K562 (cell line): Measurements from ENCODE around the gene VCAN. TPM values are rescaled to one million over a fixed set of nuclear protein-coding genes. Genes with fewer than 3 reads are reported as not detected.

ENCODE experiments used
- ATAC-seq: fragments of 200-7000 bp; cut with Tn5 transposase; 3 replicates; pipeline ENCODE4 v1.9.1; 2020; ENCODE audit warnings: moderate library complexity
- BruUV-seq: library from RNA; stranded (reverse); fragments of 400-500 nt; replicated peaks from 2 replicates; lab custom pipeline; 2021; lab: Mats Ljungman, UMichigan
- CTCF ChIA-PET: fragments of 300-600 bp; formaldehyde crosslinking; extraction: SDS; loops from one replicate; lab custom pipeline; 2021; ENCODE audit warnings: low intra/inter-chr PET ratio; lab: Yijun Ruan, JAX
- POLR2A ChIA-PET: fragments of 300-600, 350-650 bp; sonication (Branson Sonifier 250); formaldehyde crosslinking; extraction: SDS; loops from one replicate; lab custom pipeline; 2021; ENCODE audit warnings: antibody characterized with exemption, inconsistent platforms; lab: Yijun Ruan, JAX
- DNase-seq, 4 experiments: peaks; one replicate each; pipeline versions ENCODE4 v3.0.0 to v3.0.0-alpha.2; 2011 to 2018; ENCODE audit warnings: low spot score in 3 of 4, mixed read lengths in 3 of 4; ENCODE audit errors: extremely low read depth in 1 of 4
- FAIRE-seq: peaks from 2 replicates; lab custom pipeline; 2011; peaks lifted over from hg19 to GRCh38; lab: Jason Lieb, UNC
- H2AFZ ChIP-seq: 2 replicates; pipeline ENCODE4 v1.6.0; 2011; ENCODE audit warnings: low read depth, low read length, control low read depth, inconsistent platforms
- H3K27ac ChIP-seq: fragments of 200-600 bp; 3 replicates; pipeline ENCODE4 v1.8.0; 2011; ENCODE audit warnings: low read depth, mild to moderate bottlenecking, control low read depth, inconsistent platforms, low read length, moderate library complexity, mixed read lengths; ENCODE audit errors: extremely low read depth
- H3K27me3 ChIP-seq, 2 experiments: fragments of 300-600 bp in 1 of 2; 2 replicates in 1 of 2; 3 replicates in 1 of 2; pipeline versions ENCODE4 v1.6.0 to v1.8.0; 2011; ENCODE audit warnings: inconsistent platforms in 2 of 2, low read length in 2 of 2, mild to moderate bottlenecking in 1 of 2, mixed read lengths in 1 of 2, moderate library complexity in 1 of 2; ENCODE audit not compliant: control insufficient read depth in 2 of 2, insufficient read depth in 2 of 2
- H3K36me3 ChIP-seq: fragments of 300-600 bp; 3 replicates; pipeline ENCODE4 v1.8.0; 2011; ENCODE audit warnings: mild to moderate bottlenecking, low read length, inconsistent platforms; ENCODE audit not compliant: control insufficient read depth, insufficient read depth
- H3K4me1 ChIP-seq, 2 experiments: fragments of 200-600 bp in 1 of 2; replicated peaks in 1 of 2; 2 replicates in 1 of 2; 3 replicates in 1 of 2; pipeline versions ENCODE4 v1.5.1 to v1.8.0; 2011; ENCODE audit warnings: inconsistent platforms in 2 of 2, low read length in 2 of 2, mild to moderate bottlenecking in 1 of 2, mixed read lengths in 1 of 2, moderate library complexity in 1 of 2; ENCODE audit not compliant: control insufficient read depth in 2 of 2, insufficient read depth in 2 of 2
- H3K4me2 ChIP-seq: 2 replicates; pipeline ENCODE4 v1.6.1; 2011; ENCODE audit warnings: low read length, control low read depth, inconsistent platforms, mixed read lengths; ENCODE audit not compliant: insufficient read depth
- H3K4me3 ChIP-seq: fragments of 200-600 bp; sonication (generic), shearing (Covaris generic); 2 replicates; pipeline ENCODE4 v1.5.1; 2016; ENCODE audit warnings: control low read depth, inconsistent platforms
- H3K79me2 ChIP-seq: fragments of 200-600 bp; 3 replicates; pipeline ENCODE4 v1.8.0; 2011; ENCODE audit warnings: low read length, inconsistent platforms; ENCODE audit not compliant: control insufficient read depth, insufficient read depth
- H3K9ac ChIP-seq, 2 experiments: 2 replicates each; pipeline versions ENCODE4 v1.6.0 to v1.6.1; 2011; ENCODE audit warnings: low read depth in 2 of 2, low read length in 2 of 2, control low read depth in 1 of 2, inconsistent platforms in 1 of 2, mild to moderate bottlenecking in 1 of 2, mixed read lengths in 1 of 2; ENCODE audit not compliant: insufficient read depth in 1 of 2
- H3K9me1 ChIP-seq: one replicate; pipeline ENCODE4 v1.6.0; 2011; ENCODE audit warnings: inconsistent platforms, mild to moderate bottlenecking, low read length, moderate library complexity; ENCODE audit not compliant: control insufficient read depth, insufficient read depth
- H3K9me3 ChIP-seq: replicated peaks from 2 replicates; pipeline ENCODE4 v1.5.1; 2011; ENCODE audit warnings: low read depth, low read length, inconsistent platforms; ENCODE audit not compliant: control insufficient read depth, insufficient read depth
- H4K20me1 ChIP-seq: replicated peaks from 2 replicates; pipeline ENCODE4 v1.6.1; 2011; ENCODE audit warnings: low read length, inconsistent platforms, mixed read lengths; ENCODE audit not compliant: control insufficient read depth, insufficient read depth
- ARNT ChIP-seq, 2 experiments: fragments of 450-650 bp; IDR thresholded peaks; 2 replicates each; pipeline ENCODE4 v1.6.1; 2016; ENCODE audit warnings: mild to moderate bottlenecking in 1 of 2
- CHCHD3 ChIP-seq: fragments of 250-450 bp; sonication (Bioruptor Pico); IDR thresholded peaks from 2 replicates; pipeline ENCODE4 v2.1.2; 2022; ENCODE audit warnings: mild to moderate bottlenecking
- POLR2AphosphoS2 ChIP-seq: IDR thresholded peaks from 2 replicates; pipeline ENCODE4 v1.6.1; 2012; ENCODE audit warnings: low read length, improper control_type of control experiment
- RBM34 ChIP-seq: fragments of 200-400 bp; formaldehyde crosslinking; IDR thresholded peaks from 2 replicates; pipeline ENCODE4 v1.6.1; 2018; ENCODE audit warnings: low read length, borderline replicate concordance; ENCODE audit not compliant: insufficient read depth
- ZNF212 ChIP-seq: fragments of 450-650 bp; formaldehyde crosslinking; IDR thresholded peaks from 2 replicates; pipeline ENCODE4 v1.4.0; 2020; ENCODE audit warnings: mild to moderate bottlenecking
- WGBS: fragments of 100-300 bp; shearing (Covaris generic); methylation state at CpG from one replicate; pipeline ENCODE4 v1.1.6; 2016; ENCODE audit warnings: low coverage, mixed read lengths; ENCODE audit not compliant: insufficient coverage; ENCODE audit errors: missing lambda C conversion rate; 5-methylcytosine and 5-hydroxymethylcytosine counted together
- in situ Hi-C: fragments of 300-500 bp; cut with MboI; formaldehyde crosslinking; loops from 4 replicates; pipeline ENCODE4 v1.15.0; 2018; ENCODE audit warnings: inconsistent platforms, mixed read lengths
- intact Hi-C: fragments of 100-400 bp; cut with micrococcal nuclease; formaldehyde crosslinking; loops from 2 replicates; pipeline ENCODE4 v1.14.2; 2022
- polyA plus RNA-seq, 8 experiments: library from polyadenylated mRNA; depleted of rRNA in 4 of 8; stranded (reverse) in 5 of 8; unstranded in 3 of 8; fragments of >200 nt; fragmentation: Nextera tagmentation in 2 of 8; fragmentation: Illumina TruSeq in 1 of 8; extraction: Ambion mirVana in 2 of 8; extraction: Trizol in 1 of 8; gene quantifications; 2 replicates each; pipeline versions ENCODE4 v1.2.1 to v1.2.3, GENCODE V29; 2011 to 2014; ENCODE audit warnings: inconsistent platforms in 1 of 8, missing spikeins in 1 of 8
- total RNA-seq, 7 experiments: library from RNA; depleted of rRNA in 6 of 7; stranded (reverse); fragments of >200 nt in 6 of 7; fragmentation: Illumina TruSeq in 2 of 7; extraction: Trizol in 2 of 7; gene quantifications; 2 replicates each; pipeline versions ENCODE4 v1.2.1 to v1.2.3, GENCODE V29; 2011 to 2021; ENCODE audit warnings: low replicate concordance in 1 of 7

VCAN gene
- total and polyA plus RNA-seq, 9 of the 15 experiments (the other 6 are each of a cell fraction or from before 2014, with no cell fraction given), result 0.01 to 0.33 (median 0.05) TPM

GRCh38 chr5:83475391-83475863 lies 3.9 kb downstream of the VCAN start:
- POLR2A ChIA-PET, result no interaction called here
- Histone ChIP-seq H3K36me3 (no peaks in the 10 kb centered on the region), H3K4me3 (no peak overlapping the region), H3K4me2 (peak overlapping the region; percentile 84; the same call in 1 of the 2 replicates), H3K9me3 (no peaks in the 10 kb centered on the region), H3K9me1 (no peaks in the 10 kb centered on the region), H3K4me1 (peaks cover 5 to 36% of the 10 kb centered on the region in 2 experiments; a peak in 3 of 5 replicates), H2AFZ (peak overlapping the region; percentile 98), H3K27ac (no peak overlapping the region), H4K20me1 (no peaks in the 10 kb centered on the region), H3K79me2 (no peaks in the 10 kb centered on the region), H3K27me3 (peaks cover 9 to 25% of the 10 kb centered on the region in 2 experiments; a peak in 4 of 5 replicates), H3K9ac (no peak overlapping the region)
- CTCF ChIA-PET, result no interaction called here
- DNase-seq (no peak), ATAC-seq (no peak), FAIRE-seq (peak; percentile 32)
- 35% methylated on average over 5 of the region's 5 CpGs for WGBS
- intact Hi-C loops, result no loop called here
- TF ChIP-seq ZNF212, result no peak
- no peak for TF ChIP-seq ARNT (IDR thresholded peaks at IDR 0.05)
- no peak for TF ChIP-seq RBM34
- no peak for TF ChIP-seq POLR2AphosphoS2
- TF ChIP-seq CHCHD3 (CRISPR knock-in tag), result no peak
- in situ Hi-C loops, result loop anchor here (10.0 kb wide), 1 partner anchor 1121 kb away; no protein-coding TSS in a partner anchor
- no TSS peak for BruUV-seq
